H9 (cell line): ENCODE data around the gene FOXQ1. TPM values are rescaled to one million over a fixed set of nuclear protein-coding genes. Genes with fewer than 3 reads are reported as not detected.
A peak's percentile ranks its signal among the peaks of the same experiment; 100 is the strongest.

Experiments
- DNase-seq: peaks from one replicate; pipeline ENCODE4 v3.0.0-alpha.2; 2017
- H2AFZ ChIP-seq: one replicate; pipeline ENCODE4 v1.6.1; 2013; ENCODE audit warnings: mild to moderate bottlenecking, low read length, control low read depth, moderate library complexity
- H2AK5ac ChIP-seq: 2 replicates; pipeline ENCODE4 v1.6.1; 2013; ENCODE audit warnings: low read length, control low read depth, mixed read lengths; ENCODE audit not compliant: insufficient read length
- H2BK120ac ChIP-seq: one replicate; pipeline ENCODE4 v1.6.1; 2013; ENCODE audit warnings: low read depth, mild to moderate bottlenecking, low read length, control low read depth, inconsistent platforms; ENCODE audit not compliant: poor library complexity, severe bottlenecking
- H2BK12ac ChIP-seq: 2 replicates; pipeline ENCODE4 v1.6.1; 2013; ENCODE audit warnings: low read length, control low read depth, mixed read lengths, low read depth; ENCODE audit not compliant: insufficient read length
- H2BK15ac ChIP-seq: 2 replicates; pipeline ENCODE4 v1.6.1; 2013; ENCODE audit warnings: low read depth, low read length, control low read depth
- H2BK20ac ChIP-seq: one replicate; pipeline ENCODE4 v1.6.1; 2013; ENCODE audit warnings: low read depth, mild to moderate bottlenecking, low read length, control low read depth, inconsistent platforms; ENCODE audit not compliant: poor library complexity, severe bottlenecking
- H2BK5ac ChIP-seq: 2 replicates; pipeline ENCODE4 v1.6.1; 2013; ENCODE audit warnings: low read length, control low read depth, mixed read lengths; ENCODE audit not compliant: insufficient read length
- H3K14ac ChIP-seq: 2 replicates; pipeline ENCODE4 v1.6.1; 2013; ENCODE audit warnings: low read length, control low read depth; ENCODE audit not compliant: insufficient read depth
- H3K18ac ChIP-seq: 2 replicates; pipeline ENCODE4 v1.6.1; 2013; ENCODE audit warnings: low read depth, mild to moderate bottlenecking, mixed read lengths, low read length, control low read depth; ENCODE audit not compliant: insufficient read length
- H3K23ac ChIP-seq: 2 replicates; pipeline ENCODE4 v1.6.1; 2013; ENCODE audit warnings: low read length, control low read depth, mixed read lengths, low read depth; ENCODE audit not compliant: insufficient read length
- H3K23me2 ChIP-seq: 2 replicates; pipeline ENCODE4 v1.6.1; 2013; ENCODE audit warnings: low read depth, mild to moderate bottlenecking, mixed read lengths, low read length, control low read depth; ENCODE audit not compliant: insufficient read length, poor library complexity, severe bottlenecking
- H3K27ac ChIP-seq: 2 replicates; pipeline ENCODE4 v1.5.1; 2013; ENCODE audit warnings: low read length, control low read depth, mixed read lengths, low read depth; ENCODE audit not compliant: insufficient read length
- H3K27me3 ChIP-seq: 2 replicates; pipeline ENCODE4 v1.6.1; 2013; ENCODE audit warnings: low read length, control low read depth, inconsistent platforms; ENCODE audit not compliant: insufficient read depth
- H3K4ac ChIP-seq: 2 replicates; pipeline ENCODE4 v1.6.1; 2013; ENCODE audit warnings: low read depth, mild to moderate bottlenecking, control low read depth, inconsistent platforms, low read length, moderate library complexity
- H3K4me1 ChIP-seq: 2 replicates; pipeline ENCODE4 v1.6.1; 2013; ENCODE audit warnings: low read length, control low read depth, inconsistent platforms; ENCODE audit not compliant: insufficient read depth
- H3K4me2 ChIP-seq: 2 replicates; pipeline ENCODE4 v1.6.1; 2013; ENCODE audit warnings: low read length, control low read depth, mixed read lengths; ENCODE audit not compliant: insufficient read length, insufficient read depth
- H3K56ac ChIP-seq: 2 replicates; pipeline ENCODE4 v1.6.1; 2013; ENCODE audit warnings: low read depth, mild to moderate bottlenecking, mixed read lengths, low read length, control low read depth; ENCODE audit not compliant: insufficient read length
- H3K79me1 ChIP-seq: 2 replicates; pipeline ENCODE4 v1.6.1; 2013; ENCODE audit warnings: low read depth, mild to moderate bottlenecking, moderate library complexity, low read length, control low read depth, inconsistent platforms; ENCODE audit not compliant: insufficient read depth, poor library complexity, severe bottlenecking
- H3K79me2 ChIP-seq: 2 replicates; pipeline ENCODE4 v1.6.1; 2013; ENCODE audit warnings: low read length, control low read depth, inconsistent platforms; ENCODE audit not compliant: insufficient read depth
- H3K9ac ChIP-seq: 2 replicates; pipeline ENCODE4 v1.6.1; 2013; ENCODE audit warnings: low read length, control low read depth, mixed read lengths; ENCODE audit not compliant: insufficient read length; ENCODE audit errors: extremely low read depth
- H3K9me3 ChIP-seq: one replicate; pipeline ENCODE4 v1.6.1; 2013; ENCODE audit warnings: low read depth, low read length, inconsistent platforms; ENCODE audit not compliant: control insufficient read depth
- H3T11ph ChIP-seq: one replicate; pipeline ENCODE4 v1.6.1; 2013; ENCODE audit warnings: mild to moderate bottlenecking, low read length, control low read depth, inconsistent platforms
- H4K20me1 ChIP-seq: one replicate; pipeline ENCODE4 v1.6.1; 2013; ENCODE audit not compliant: control insufficient read depth, insufficient read length, insufficient read depth
- H4K5ac ChIP-seq: 2 replicates; pipeline ENCODE4 v1.6.1; 2013; ENCODE audit warnings: low read depth, mild to moderate bottlenecking, mixed read lengths, low read length, control low read depth; ENCODE audit not compliant: insufficient read length
- H4K8ac ChIP-seq: replicated peaks from 2 replicates; pipeline ENCODE4 v1.6.1; 2013; ENCODE audit warnings: low read length, control low read depth, mixed read lengths, low read depth; ENCODE audit not compliant: insufficient read length
- H4K91ac ChIP-seq: 2 replicates; pipeline ENCODE4 v1.6.1; 2013; ENCODE audit warnings: low read depth, mild to moderate bottlenecking, moderate library complexity, mixed read lengths, low read length, control low read depth; ENCODE audit not compliant: insufficient read length
- H3K27ac Mint-ChIP-seq, 3 experiments: 2 replicates in 2 of 3; 3 replicates in 1 of 3; pipeline ENCODE4 v1.8.0; 2020 to 2021; ENCODE audit warnings: mixed read lengths in 3 of 3, mild to moderate bottlenecking in 1 of 3, moderate library complexity in 1 of 3
- H3K27me3 Mint-ChIP-seq: 2 replicates; pipeline ENCODE4 v1.8.0; 2021; ENCODE audit warnings: low read depth, mild to moderate bottlenecking, moderate library complexity, mixed read lengths
- H3K36me3 Mint-ChIP-seq, 3 experiments: 2 replicates in 2 of 3; 3 replicates in 1 of 3; pipeline ENCODE4 v1.8.0; 2020 to 2021; ENCODE audit warnings: low read depth in 3 of 3, mixed read lengths in 3 of 3; ENCODE audit not compliant: insufficient read depth in 1 of 3
- H3K4me1 Mint-ChIP-seq, 2 experiments: 2 replicates each; pipeline ENCODE4 v1.8.0; 2020; ENCODE audit warnings: mixed read lengths in 2 of 2
- H3K4me3 Mint-ChIP-seq, 2 experiments: 2 replicates in 1 of 2; 3 replicates in 1 of 2; pipeline ENCODE4 v1.8.0; 2020 to 2021; ENCODE audit warnings: mild to moderate bottlenecking in 2 of 2, mixed read lengths in 2 of 2, moderate library complexity in 1 of 2
- H3K9me3 Mint-ChIP-seq, 2 experiments: 2 replicates in 1 of 2; 3 replicates in 1 of 2; pipeline ENCODE4 v1.8.0; 2020; ENCODE audit warnings: mild to moderate bottlenecking in 2 of 2, mixed read lengths in 2 of 2, moderate library complexity in 1 of 2
- CTCF ChIP-seq: fragments of 200-600 bp; sonication (generic); conservative IDR thresholded peaks from 3 replicates; pipeline ENCODE4 v1.8.0; 2021; ENCODE audit warnings: antibody characterized with exemption, mild to moderate bottlenecking
- WGBS: extraction: QIAGEN DNeasy Blood & Tissue Kit; methylation state at CpG from one replicate; pipeline ENCODE4 v1.1.7; 2013; ENCODE audit warnings: missing lambda C conversion rate, low lambda C conversion rate, mixed read lengths; ENCODE audit not compliant: insufficient read length; ENCODE audit errors: extremely low coverage; 5-methylcytosine and 5-hydroxymethylcytosine counted together
- total RNA-seq: library from RNA; stranded (reverse); gene quantifications from 2 replicates; pipeline ENCODE4 v1.2.1, GENCODE V29; 2021

Gene FOXQ1
- total RNA-seq, 1 experiment from 2014 or later, result 0.15 TPM

GRCh38 chr6:1315560-1316386 is 3.9 kb downstream of the FOXQ1 start:
- DNase-seq, result no peak
- Histone ChIP-seq H4K5ac (no peak overlapping the region), H3K9ac (no peak overlapping the region), H2AFZ (no peak overlapping the region), H3K27ac (no peak overlapping the region), H2AK5ac (no peak overlapping the region), H3K23ac (no peak overlapping the region), H3T11ph (no peak overlapping the region), H3K4ac (no peak overlapping the region), H3K79me2 (no peaks in the 10 kb centered on the region), H3K14ac (no peak overlapping the region), H2BK120ac (no peak overlapping the region), H3K4me2 (peak overlapping the region; percentile 24), H3K23me2 (peaks cover 9% of the 10 kb centered on the region), H3K56ac (no peak overlapping the region), H4K8ac (no peak overlapping the region), H4K91ac (no peak overlapping the region), H4K20me1 (no peaks in the 10 kb centered on the region), H3K79me1 (no peaks in the 10 kb centered on the region), H2BK5ac (no peak overlapping the region), H3K18ac (no peak overlapping the region), H3K27me3 (peaks cover 44% of the 10 kb centered on the region), H2BK15ac (no peak overlapping the region), H2BK20ac (no peak overlapping the region), H3K9me3 (no peaks in the 10 kb centered on the region), H3K4me1 (no peaks in the 10 kb centered on the region), H2BK12ac (no peak overlapping the region)
- no peak for TF ChIP-seq CTCF
- no CpG with 5 or more reads among the region's 11 CpGs for WGBS
- peaks cover 8 to 9% of the 10 kb centered on the region in 2 experiments for H3K9me3 Mint-ChIP-seq
- H3K4me3 Mint-ChIP-seq, result peak overlapping the region in 1 of 2 experiments; percentile 69; a peak in 3 of 5 replicates
- H3K27me3 Mint-ChIP-seq, result peaks cover 69% of the 10 kb centered on the region
- no peak overlapping the region for H3K27ac Mint-ChIP-seq
- peaks cover 18 to 20% of the 10 kb centered on the region in 2 experiments for H3K4me1 Mint-ChIP-seq
- H3K36me3 Mint-ChIP-seq, result peaks cover 0 to 4% (median 2%) of the 10 kb centered on the region in 3 experiments; a peak in 3 of 7 replicates
